Measurements from ENCODE around the gene EGFR.

- TF ChIP-seq CTCF (conservative IDR thresholded peaks at IDR 0.05 in 1 of 2, IDR thresholded peaks at IDR 0.05 in 1 of 2; ENCODE audit: low read depth in 1 of 2, low read length in 2 of 2): no peak
- no peak for TF ChIP-seq EZH2 (IDR thresholded peaks at IDR 0.05; ENCODE audit: low read length, missing control alignments)
Observed at GRCh38 chr7:55061726-55062499, 43.1 kb downstream of the EGFR start.

Measured in fibroblast of lung (primary cell).